ENCODE data around the gene LAMA3.
A peak's percentile ranks its signal among the peaks of the same experiment; 100 is the strongest.

Gene LAMA3

GRCh38 chr18:23998018-23998417, 308.8 kb downstream of the LAMA3 start:
- Histone ChIP-seq H3K9me3 (ENCODE audit: control insufficient read depth in 2 of 2, low read length in 2 of 2) (no peaks in the 10 kb centered on the region), H3K4me3 (ENCODE audit: low read length in 2 of 2) (no peak overlapping the region), H3K27me3 (ENCODE audit: control insufficient read depth in 2 of 2, insufficient read depth in 2 of 2, low read length in 2 of 2) (no peaks in the 10 kb centered on the region), H3K27ac (ENCODE audit: low read depth in 2 of 2, low read length in 2 of 2) (no peak overlapping the region), H3K36me3 (ENCODE audit: control insufficient read depth in 2 of 2, insufficient read depth in 2 of 2, low read length in 2 of 2) (no peaks in the 10 kb centered on the region), H3K4me1 (ENCODE audit: control insufficient read depth in 2 of 2, insufficient read depth in 2 of 2, low read length in 2 of 2) (peaks cover 6% of the 10 kb centered on the region in 2 donors), H3K9ac (ENCODE audit: low read depth in 1 of 2, low read length in 2 of 2) (no peak overlapping the region)

- Histone ChIP-seq H3K9me3 (ENCODE audit: control insufficient read depth in 2 of 2, low read length in 2 of 2) (no peaks in the 10 kb centered on the region), H3K9ac (ENCODE audit: low read depth in 1 of 2, low read length in 2 of 2) (peak overlapping the region; percentile 18 to 41), H3K4me1 (ENCODE audit: control insufficient read depth in 2 of 2, insufficient read depth in 2 of 2, low read length in 2 of 2) (peaks cover 6% of the 10 kb centered on the region in 2 donors), H3K4me3 (ENCODE audit: low read length in 2 of 2) (no peak overlapping the region), H3K27ac (ENCODE audit: low read depth in 2 of 2, low read length in 2 of 2) (peak overlapping the region; percentile 78 to 81), H3K27me3 (ENCODE audit: control insufficient read depth in 2 of 2, insufficient read depth in 2 of 2, low read length in 2 of 2) (no peaks in the 10 kb centered on the region), H3K36me3 (ENCODE audit: control insufficient read depth in 2 of 2, insufficient read depth in 2 of 2, low read length in 2 of 2) (no peaks in the 10 kb centered on the region)
These were observed 309.6 kb downstream of the LAMA3 start for GRCh38 chr18:23998820-23999219.

GRCh38 chr18:24000613-24001490, 311.6 kb downstream of the LAMA3 start:
- no peak overlapping the region for H3K9ac ChIP-seq (ENCODE audit: low read depth in 1 of 2, low read length in 2 of 2)
- H3K27me3 ChIP-seq (ENCODE audit: control insufficient read depth in 2 of 2, insufficient read depth in 2 of 2, low read length in 2 of 2) = no peaks in the 10 kb centered on the region
- H3K4me3 ChIP-seq (ENCODE audit: low read length in 2 of 2) = no peak overlapping the region
- peaks cover 6 to 10% of the 10 kb centered on the region in 2 donors for H3K4me1 ChIP-seq (ENCODE audit: control insufficient read depth in 2 of 2, insufficient read depth in 2 of 2, low read length in 2 of 2)
- H3K36me3 ChIP-seq (ENCODE audit: control insufficient read depth in 2 of 2, insufficient read depth in 2 of 2, low read length in 2 of 2) = no peaks in the 10 kb centered on the region
- H3K27ac ChIP-seq (ENCODE audit: low read depth in 2 of 2, low read length in 2 of 2) = peak overlapping the region in 1 of 2 donors; percentile 19
- no peaks in the 10 kb centered on the region for H3K9me3 ChIP-seq (ENCODE audit: control insufficient read depth in 2 of 2, low read length in 2 of 2)

GRCh38 chr18:24002479-24002878, 313.2 kb downstream of the LAMA3 start:
- Histone ChIP-seq H3K4me1 (ENCODE audit: control insufficient read depth in 2 of 2, insufficient read depth in 2 of 2, low read length in 2 of 2) (peaks cover 6 to 10% of the 10 kb centered on the region in 2 donors), H3K9me3 (ENCODE audit: control insufficient read depth in 2 of 2, low read length in 2 of 2) (no peaks in the 10 kb centered on the region), H3K4me3 (ENCODE audit: low read length in 2 of 2) (no peak overlapping the region), H3K27ac (ENCODE audit: low read depth in 2 of 2, low read length in 2 of 2) (no peak overlapping the region), H3K36me3 (ENCODE audit: control insufficient read depth in 2 of 2, insufficient read depth in 2 of 2, low read length in 2 of 2) (no peaks in the 10 kb centered on the region), H3K9ac (ENCODE audit: low read depth in 1 of 2, low read length in 2 of 2) (no peak overlapping the region), H3K27me3 (ENCODE audit: control insufficient read depth in 2 of 2, insufficient read depth in 2 of 2, low read length in 2 of 2) (no peaks in the 10 kb centered on the region)

GRCh38 chr18:24003288-24003687, 314.0 kb downstream of the LAMA3 start:
- H3K9me3 ChIP-seq (ENCODE audit: control insufficient read depth in 2 of 2, low read length in 2 of 2) = no peaks in the 10 kb centered on the region
- no peaks in the 10 kb centered on the region for H3K36me3 ChIP-seq (ENCODE audit: control insufficient read depth in 2 of 2, insufficient read depth in 2 of 2, low read length in 2 of 2)
- peaks cover 6 to 10% of the 10 kb centered on the region in 2 donors for H3K4me1 ChIP-seq (ENCODE audit: control insufficient read depth in 2 of 2, insufficient read depth in 2 of 2, low read length in 2 of 2)
- no peak overlapping the region for H3K4me3 ChIP-seq (ENCODE audit: low read length in 2 of 2)
- no peak overlapping the region for H3K9ac ChIP-seq (ENCODE audit: low read depth in 1 of 2, low read length in 2 of 2)
- no peak overlapping the region for H3K27ac ChIP-seq (ENCODE audit: low read depth in 2 of 2, low read length in 2 of 2)
- no peaks in the 10 kb centered on the region for H3K27me3 ChIP-seq (ENCODE audit: control insufficient read depth in 2 of 2, insufficient read depth in 2 of 2, low read length in 2 of 2)

- Histone ChIP-seq H3K9me3 (ENCODE audit: control insufficient read depth in 2 of 2, low read length in 2 of 2) (no peaks in the 10 kb centered on the region), H3K4me1 (ENCODE audit: control insufficient read depth in 2 of 2, insufficient read depth in 2 of 2, low read length in 2 of 2) (peaks cover 5 to 8% of the 10 kb centered on the region in 2 donors), H3K36me3 (ENCODE audit: control insufficient read depth in 2 of 2, insufficient read depth in 2 of 2, low read length in 2 of 2) (no peaks in the 10 kb centered on the region), H3K9ac (ENCODE audit: low read depth in 1 of 2, low read length in 2 of 2) (no peak overlapping the region), H3K27me3 (ENCODE audit: control insufficient read depth in 2 of 2, insufficient read depth in 2 of 2, low read length in 2 of 2) (no peaks in the 10 kb centered on the region), H3K27ac (ENCODE audit: low read depth in 2 of 2, low read length in 2 of 2) (no peak overlapping the region), H3K4me3 (ENCODE audit: low read length in 2 of 2) (no peak overlapping the region)
These were observed 314.8 kb downstream of the LAMA3 start for GRCh38 chr18:24003903-24004640.
